OCI-LY7 (cell line): Measurements from ENCODE around the gene RPL7L1. TPM values are rescaled to one million over a fixed set of nuclear protein-coding genes. Genes with fewer than 3 reads are reported as not detected.

Experiments used
- BruUV-seq: library from RNA; stranded (reverse); fragments of 400-500 nt; replicated peaks from 2 replicates; lab custom pipeline; 2021; lab: Mats Ljungman, UMichigan
- CTCF ChIA-PET: fragments of 300-600 bp; sonication (Branson Sonifier 250); formaldehyde crosslinking; loops from one replicate; lab custom pipeline; 2022; ENCODE audit warnings: antibody characterized with exemption; ENCODE audit not compliant: unreplicated experiment; lab: Charles Lee
- POLR2A ChIA-PET: fragments of 300-600 bp; sonication (Branson Sonifier 250); formaldehyde crosslinking; loops from one replicate; lab custom pipeline; 2022; ENCODE audit warnings: antibody characterized with exemption; lab: Charles Lee
- DNase-seq: peaks from one replicate; pipeline ENCODE4 v3.0.0-alpha.2; 2015; ENCODE audit warnings: low spot score
- H2AFZ ChIP-seq: fragments of 200-600 bp; sonication (generic), shearing (Covaris generic); 2 replicates; pipeline ENCODE4 v1.6.1; 2014; ENCODE audit warnings: mild to moderate bottlenecking, antibody characterized with exemption, low read length, moderate library complexity
- H3K27ac ChIP-seq: fragments of 200-600 bp; sonication (generic); 2 replicates; pipeline ENCODE4 v1.5.1; 2014; ENCODE audit warnings: mixed run types, low read depth, mild to moderate bottlenecking, moderate library complexity, low read length, inconsistent platforms; ENCODE audit not compliant: poor library complexity, severe bottlenecking
- H3K36me3 ChIP-seq: fragments of 200-600 bp; sonication (generic); 2 replicates; pipeline ENCODE4 v1.6.1; 2014; ENCODE audit warnings: mild to moderate bottlenecking, antibody characterized with exemption, low read length, moderate library complexity, mixed read lengths; ENCODE audit not compliant: insufficient read depth
- H3K4me1 ChIP-seq: fragments of 200-600 bp; sonication (generic); 2 replicates; pipeline ENCODE4 v1.5.1; 2014; ENCODE audit warnings: mild to moderate bottlenecking, low read length; ENCODE audit not compliant: insufficient read depth, poor library complexity, severe bottlenecking
- H3K4me2 ChIP-seq: fragments of 200-600 bp; sonication (generic); 2 replicates; pipeline ENCODE4 v1.6.1; 2014; ENCODE audit warnings: mild to moderate bottlenecking, low read length
- H3K4me3 ChIP-seq: fragments of 200-600 bp; sonication (generic); 2 replicates; pipeline ENCODE4 v1.5.1; 2014; ENCODE audit warnings: mild to moderate bottlenecking, low read depth, low read length; ENCODE audit not compliant: poor library complexity, severe bottlenecking
- H3K79me2 ChIP-seq: fragments of 200-600 bp; sonication (generic); 2 replicates; pipeline ENCODE4 v1.6.1; 2016; ENCODE audit warnings: low read depth, mild to moderate bottlenecking, low read length, moderate library complexity, mixed read lengths; ENCODE audit not compliant: insufficient read depth
- H3K9me2 ChIP-seq: fragments of 200-600 bp; sonication (generic); 2 replicates; pipeline ENCODE4 v1.6.1; 2016; ENCODE audit warnings: mild to moderate bottlenecking, low read length, mixed read lengths; ENCODE audit not compliant: insufficient read depth
- H3K9me3 ChIP-seq: fragments of 200-600 bp; sonication (generic); 2 replicates; pipeline ENCODE4 v1.6.1; 2014; ENCODE audit warnings: mild to moderate bottlenecking, mixed run types, low read length, mixed read lengths
- H4K20me1 ChIP-seq: fragments of 200-600 bp; sonication (generic); 2 replicates; pipeline ENCODE4 v1.6.1; 2014; ENCODE audit warnings: mild to moderate bottlenecking, antibody characterized with exemption, low read length, moderate library complexity, mixed read lengths; ENCODE audit not compliant: insufficient read depth
- CTCF ChIP-seq: fragments of 200-600 bp; sonication (generic); conservative IDR thresholded peaks from 2 replicates; pipeline ENCODE4 v1.5.1; 2014; ENCODE audit warnings: mild to moderate bottlenecking, antibody characterized with exemption, low read length, moderate library complexity, mixed read lengths
- EZH2phosphoT487 ChIP-seq: fragments of 200-600 bp; sonication (generic); IDR thresholded peaks from 2 replicates; pipeline ENCODE4 v1.6.1; 2018; ENCODE audit warnings: low read depth, borderline replicate concordance, mild to moderate bottlenecking, mixed run types, antibody characterized with exemption, low read length, moderate library complexity, mixed read lengths
- intact Hi-C: fragments of 100-400 bp; cut with micrococcal nuclease; formaldehyde crosslinking; loops from one replicate; pipeline ENCODE4 v1.10.0; 2022; ENCODE audit not compliant: unreplicated experiment
- total RNA-seq, 2 experiments: library from RNA; depleted of rRNA in 1 of 2; stranded (reverse); fragments of >200 nt in 1 of 2; shearing (Covaris generic) in 1 of 2; gene quantifications; 2 replicates each; pipeline ENCODE4 v1.2.3, GENCODE V29; 2014 to 2022

RPL7L1 gene
- total RNA-seq, 2 experiments from 2014 or later = 101 to 123 TPM

GRCh38 chr6:42904467-42904866, 25.1 kb downstream of the RPL7L1 start:
- POLR2A ChIA-PET = interaction anchor here (0.7 to 0.8 kb wide), 3 partner anchors 10 to 64 kb away, joined by 3 read pairs; partner anchors contain the start of gene CNPY3

DNA sequence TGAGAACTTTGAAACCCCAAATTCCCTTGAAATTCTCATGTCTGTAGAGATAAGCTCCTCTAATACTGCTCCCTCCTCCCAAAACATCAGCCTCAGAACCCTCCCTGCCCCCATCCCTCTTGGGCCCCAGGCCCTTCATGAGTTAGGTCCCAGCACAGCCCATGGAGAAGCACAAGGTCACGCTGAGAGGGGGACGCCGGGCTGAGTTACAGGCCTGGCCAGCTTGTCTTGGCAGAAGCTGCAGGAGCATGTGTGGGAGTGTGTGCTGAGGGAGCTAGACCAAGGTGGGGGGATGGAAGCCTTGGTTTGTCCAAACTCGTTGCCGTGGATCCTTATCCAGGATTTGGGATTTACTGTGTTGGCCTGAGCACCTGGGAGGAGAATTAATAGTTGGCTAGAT, 27.9 kb downstream of the RPL7L1 start:
- BruUV-seq = no TSS peak
- ChIA-PET POLR2A (no interaction called here), CTCF (no interaction called here)
- Histone ChIP-seq H3K9me3 (no peaks in the 10 kb centered on the region), H2AFZ (no peak overlapping the region), H4K20me1 (no peaks in the 10 kb centered on the region), H3K36me3 (no peaks in the 10 kb centered on the region), H3K4me3 (no peak overlapping the region), H3K27ac (no peak overlapping the region), H3K79me2 (no peaks in the 10 kb centered on the region), H3K9me2 (no peaks in the 10 kb centered on the region), H3K4me2 (no peak overlapping the region), H3K4me1 (no peaks in the 10 kb centered on the region)
- DNase-seq = no peak
- intact Hi-C loops = no loop called here
- TF ChIP-seq EZH2phosphoT487 = no peak
- TF ChIP-seq CTCF = no peak

More at GRCh38 chr6:42904467-42904866, 25.1 kb downstream of the RPL7L1 start:
- Histone ChIP-seq H3K9me3 (no peaks in the 10 kb centered on the region), H3K4me1 (peaks cover 10% of the 10 kb centered on the region), H2AFZ (no peak overlapping the region), H3K4me2 (no peak overlapping the region), H4K20me1 (no peaks in the 10 kb centered on the region), H3K27ac (no peak overlapping the region), H3K4me3 (no peak overlapping the region), H3K79me2 (no peaks in the 10 kb centered on the region), H3K36me3 (no peaks in the 10 kb centered on the region), H3K9me2 (no peaks in the 10 kb centered on the region)
- no peak for DNase-seq
- intact Hi-C loops = loop anchor here (5.0 kb wide), 1 partner anchor 43 kb away; no protein-coding TSS in a partner anchor
- TF ChIP-seq EZH2phosphoT487 (no peak), CTCF (no peak)
- no TSS peak for BruUV-seq
- CTCF ChIA-PET = no interaction called here

GRCh38 chr6:42909835-42910234, 30.4 kb downstream of the RPL7L1 start:
- Histone ChIP-seq H3K27ac (no peak overlapping the region), H3K4me2 (no peak overlapping the region), H2AFZ (no peak overlapping the region), H3K79me2 (no peaks in the 10 kb centered on the region), H3K9me3 (no peaks in the 10 kb centered on the region), H3K36me3 (no peaks in the 10 kb centered on the region), H3K9me2 (no peaks in the 10 kb centered on the region), H3K4me3 (no peak overlapping the region), H3K4me1 (no peaks in the 10 kb centered on the region), H4K20me1 (no peaks in the 10 kb centered on the region)
- BruUV-seq = no TSS peak
- no peak for DNase-seq
- intact Hi-C loops = no loop called here
- TF ChIP-seq EZH2phosphoT487 (no peak), CTCF (no peak)
- POLR2A ChIA-PET = no interaction called here
- CTCF ChIA-PET = no interaction called here
